ENCODE results near the gene EXOC3L1. TPM values are rescaled to one million over a fixed set of nuclear protein-coding genes. Genes with fewer than 3 reads are reported as not detected.
A peak's percentile ranks its signal among the peaks of the same experiment; 100 is the strongest.

EXOC3L1 gene
- total and polyA plus RNA-seq, 2 of the 4 experiments (the other 2 are of a cell fraction): not detected

DNA sequence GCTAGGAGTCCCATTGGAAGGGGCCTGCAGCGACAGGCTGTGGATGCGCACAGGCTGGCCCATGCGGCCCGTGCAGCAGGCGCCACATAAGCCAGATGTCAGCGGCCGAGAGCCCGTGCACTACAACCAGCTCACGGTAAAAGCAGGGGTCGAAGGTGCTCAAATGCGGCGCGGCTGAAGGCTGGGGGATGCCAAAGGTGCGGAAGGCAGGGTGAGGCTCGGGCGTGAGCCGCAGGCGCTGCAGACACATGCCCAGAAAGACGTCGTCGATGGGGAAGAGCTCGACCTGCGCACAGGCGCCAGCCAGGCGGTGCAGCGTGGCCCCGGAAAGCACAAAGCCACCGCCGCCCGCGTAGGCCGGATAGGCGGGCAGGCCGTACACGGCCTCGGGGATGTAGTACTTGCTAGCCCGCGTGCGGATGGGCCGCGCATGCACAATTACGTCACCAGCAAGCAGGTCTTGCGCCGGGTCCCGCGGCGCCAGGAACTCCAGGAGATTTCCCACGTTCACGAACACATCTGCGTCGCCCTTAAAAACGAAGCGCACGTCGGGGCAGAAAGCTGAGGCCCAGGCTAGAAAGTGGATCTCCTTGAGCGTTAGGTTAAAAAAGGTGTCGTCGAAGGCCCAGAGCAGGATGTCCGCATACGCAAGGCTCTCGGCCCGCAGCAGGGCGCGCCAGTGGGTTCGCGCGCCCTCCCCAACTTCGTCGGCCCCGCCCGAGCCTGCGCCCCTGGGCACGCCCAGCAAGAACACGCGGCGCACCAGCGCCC is 40.5 kb downstream of the EXOC3L1 start:
- in situ Hi-C loops (cut with MboI; ENCODE audit: low sequenced_read_pairs): no loop called here
- 68% methylated on average over 69 of the region's 77 CpGs; no CpG with 5 or more reads in 1 of the 2 experiments for WGBS, 2 experiments (ENCODE audit: extremely low coverage in 2 of 2, insufficient read length in 1 of 2)

More for the DNA sequence above, 40.5 kb downstream of the EXOC3L1 start:
- dilution Hi-C loops (cut with HindIII; ENCODE audit: low sequenced_read_pairs, unreplicated experiment): no loop called here
- H2AFZ ChIP-seq (replicated peaks; ENCODE audit: low read length, poor library complexity): peak overlapping the region; percentile 99
- H2BK20ac ChIP-seq (ENCODE audit: low read depth, low read length): no peak overlapping the region
- H3K23ac ChIP-seq (ENCODE audit: low read depth, low read length): no peak overlapping the region
- H2BK120ac ChIP-seq (ENCODE audit: low read depth, low read length): no peak overlapping the region
- H3K9me3 ChIP-seq (ENCODE audit: control insufficient read depth, insufficient read depth, low read length): no peaks in the 10 kb centered on the region
- peak overlapping the region; percentile 95 for H2AK9ac ChIP-seq (replicated peaks; ENCODE audit: low read depth, low read length, poor library complexity)
- no peak overlapping the region for H3K9ac ChIP-seq (ENCODE audit: low read depth, low read length)
- H3K4me2 ChIP-seq (ENCODE audit: low read depth, low read length): no peak overlapping the region
- no peaks in the 10 kb centered on the region for H3K27me3 ChIP-seq (ENCODE audit: control insufficient read depth, insufficient read depth, low read length)
- peaks cover 11% of the 10 kb centered on the region; the same call in 1 of the 2 replicates for H4K20me1 ChIP-seq (ENCODE audit: insufficient read depth, low read length)
- no peak overlapping the region for H4K5ac ChIP-seq (ENCODE audit: low read depth, low read length)
- no peak overlapping the region for H3K56ac ChIP-seq (ENCODE audit: extremely low read depth, insufficient read depth, low read length)
- peak overlapping the region; percentile 76; the same call in 1 of the 2 replicates for H3K4me3 ChIP-seq (ENCODE audit: insufficient read depth, low read depth, low read length)
- BruUV-seq (replicated peaks): no TSS peak
- no peak overlapping the region for H4K91ac ChIP-seq (ENCODE audit: insufficient read depth, low read depth, low read length)
- H3K36me3 ChIP-seq (ENCODE audit: control insufficient read depth, insufficient read depth, low read length): peaks cover 45% of the 10 kb centered on the region
- intact Hi-C loops (cut with micrococcal nuclease): loop anchor here (2.0 to 10.0 kb wide), 2 partner anchors 131 to 255 kb away; no protein-coding TSS in a partner anchor
- H2BK15ac ChIP-seq (ENCODE audit: low read depth, low read length): no peak overlapping the region
- no peak overlapping the region for H2BK5ac ChIP-seq (ENCODE audit: low read depth, low read length, poor library complexity, severe bottlenecking)
- peak overlapping the region; percentile 30; the same call in 1 of the 2 replicates for H3K4ac ChIP-seq (ENCODE audit: low read depth, low read length)
- H3K9me1 ChIP-seq (ENCODE audit: insufficient read depth, low read length): peaks cover 4% of the 10 kb centered on the region; the same call in 1 of the 2 replicates
- H4K8ac ChIP-seq (ENCODE audit: low read depth in 2 of 2, low read length in 2 of 2): no peak overlapping the region
- no peak overlapping the region for H3K27ac ChIP-seq (ENCODE audit: insufficient read depth, low read length)
- peaks cover 5% of the 10 kb centered on the region; the same call in 1 of the 2 replicates for H3K4me1 ChIP-seq (ENCODE audit: control insufficient read depth, insufficient read depth, low read length)
- peaks cover 0 to 30% of the 10 kb centered on the region in 2 experiments; a peak in 2 of 4 replicates for H3K79me1 ChIP-seq (ENCODE audit: low read depth in 1 of 2, low read length in 2 of 2)
- DNase-seq (no peak), ATAC-seq (ENCODE audit: low read depth) (no peak)
- no peak overlapping the region for H3K18ac ChIP-seq (ENCODE audit: low read depth, low read length)
- H2AK5ac ChIP-seq (ENCODE audit: low read depth, low read length): peak overlapping the region; percentile 40; the same call in 1 of the 2 replicates
- H3K14ac ChIP-seq (replicated peaks; ENCODE audit: low read depth, low read length): no peak overlapping the region
- CTCF ChIA-PET: no interaction called here
- POLR2A ChIA-PET (ENCODE audit: unreplicated experiment): no interaction called here
- no peak for TF ChIP-seq POLR2A (IDR thresholded peaks at IDR 0.05; ENCODE audit: low read depth, low read length)
- TF ChIP-seq ELK1 (IDR thresholded peaks at IDR 0.05; ENCODE audit: borderline replicate concordance, low read depth, low read length): no peak
- TF ChIP-seq RAD21 (IDR thresholded peaks at IDR 0.05; ENCODE audit: low read length): no peak
- TF ChIP-seq CHD1 (IDR thresholded peaks at IDR 0.05; ENCODE audit: low read depth, low read length): no peak
- no peak for TF ChIP-seq MAZ (IDR thresholded peaks at IDR 0.05; ENCODE audit: borderline replicate concordance, low read depth, low read length)
- TF ChIP-seq BHLHE40 (IDR thresholded peaks at IDR 0.05; ENCODE audit: low read depth, low read length): no peak
- no peak for TF ChIP-seq RFX5 (IDR thresholded peaks at IDR 0.05; ENCODE audit: low read depth, low read length)
- no peak for TF ChIP-seq USF2 (IDR thresholded peaks at IDR 0.05; ENCODE audit: low read depth, low read length)
- no peak for TF ChIP-seq MAFK (IDR thresholded peaks at IDR 0.05; ENCODE audit: low read depth, low read length)
- no peak for TF ChIP-seq SMC3 (IDR thresholded peaks at IDR 0.05; ENCODE audit: low read depth, low read length)
- TF ChIP-seq RCOR1 (IDR thresholded peaks at IDR 0.05; ENCODE audit: insufficient replicate concordance, low read length): no peak
- TF ChIP-seq MXI1 (IDR thresholded peaks at IDR 0.05; ENCODE audit: borderline replicate concordance, low read depth, low read length): no peak
- TF ChIP-seq FOS (IDR thresholded peaks at IDR 0.05; ENCODE audit: low read depth, low read length): no peak
